CD4-positive, alpha-beta T cell treated with Interleukin-12 subunit alpha and Interleukin-12 subunit beta, for 1 hour (primary cell): Measurements from ENCODE around the gene VPS11.
"Not testable (repeated sequence)": the region's sequence is repeated elsewhere in the genome, so short reads cannot be mapped to it uniquely, and the experiment has no call there.

Experiments used
- DNase-seq: peaks from one replicate; pipeline ENCODE4 v3.0.0-alpha.2; 2020

VPS11 gene

DNA sequence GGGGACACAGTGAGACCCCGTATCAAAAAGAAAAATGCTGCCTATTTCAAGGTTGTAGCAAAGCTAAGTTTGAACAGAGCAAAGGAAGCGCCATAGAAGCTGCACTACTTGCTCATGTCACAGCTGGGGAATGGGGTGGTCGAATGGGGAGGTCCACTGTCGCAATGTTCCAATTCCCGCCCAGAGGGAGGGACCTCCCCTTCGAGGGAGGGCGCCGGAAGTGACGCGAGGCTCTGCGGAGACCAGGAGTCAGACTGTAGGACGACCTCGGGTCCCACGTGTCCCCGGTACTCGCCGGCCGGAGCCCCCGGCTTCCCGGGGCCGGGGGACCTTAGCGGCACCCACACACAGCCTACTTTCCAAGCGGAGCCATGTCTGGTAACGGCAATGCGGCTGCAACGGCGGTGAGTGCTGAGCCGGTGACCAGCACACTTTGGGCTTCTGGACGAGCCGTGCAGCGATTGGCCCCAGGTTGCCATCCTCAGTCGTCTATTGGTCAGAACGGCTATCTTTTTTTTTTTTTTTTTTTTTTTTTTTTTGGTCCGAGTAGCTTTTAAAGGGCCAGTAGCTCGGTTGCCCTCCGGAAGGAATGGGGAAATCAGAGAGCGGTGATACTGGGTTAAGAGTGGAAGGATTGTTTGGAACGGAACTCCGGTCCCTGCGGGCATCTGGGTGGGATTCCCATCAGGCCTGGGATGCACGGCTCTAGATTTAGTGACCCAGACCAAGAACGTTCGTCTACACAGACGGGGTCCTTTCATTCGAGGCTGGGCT, 17.2 kb downstream of the VPS11 start, which contains the start of gene HMBS:
Gene HMBS (plus strand): TSS at position 219 of the 774 bp plus-strand sequence. CDS start 153 bp downstream, at position 372.
- peak; percentile 93 for DNase-seq

DNA sequence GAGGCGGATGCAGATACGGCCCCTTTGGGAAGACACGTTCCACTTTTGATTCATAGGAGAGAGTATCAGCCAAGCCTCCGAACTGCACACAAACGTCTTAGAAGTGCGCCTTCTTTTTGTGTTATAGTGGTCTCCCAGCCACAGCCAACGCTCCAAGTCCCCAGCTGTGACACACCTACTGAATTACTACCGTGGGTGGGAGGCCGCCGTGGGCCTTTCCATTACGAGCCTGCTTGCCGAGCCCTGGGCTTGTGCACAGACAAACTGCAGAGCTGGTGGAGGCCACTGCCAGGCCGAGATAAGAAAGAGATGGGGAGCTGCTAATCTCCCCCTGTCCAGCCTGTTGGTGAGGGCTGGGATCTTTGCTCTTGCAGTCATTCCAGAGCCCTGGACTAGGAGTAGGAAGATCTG, 17.8 kb downstream of the VPS11 start:
- DNase-seq = no peak

DNA sequence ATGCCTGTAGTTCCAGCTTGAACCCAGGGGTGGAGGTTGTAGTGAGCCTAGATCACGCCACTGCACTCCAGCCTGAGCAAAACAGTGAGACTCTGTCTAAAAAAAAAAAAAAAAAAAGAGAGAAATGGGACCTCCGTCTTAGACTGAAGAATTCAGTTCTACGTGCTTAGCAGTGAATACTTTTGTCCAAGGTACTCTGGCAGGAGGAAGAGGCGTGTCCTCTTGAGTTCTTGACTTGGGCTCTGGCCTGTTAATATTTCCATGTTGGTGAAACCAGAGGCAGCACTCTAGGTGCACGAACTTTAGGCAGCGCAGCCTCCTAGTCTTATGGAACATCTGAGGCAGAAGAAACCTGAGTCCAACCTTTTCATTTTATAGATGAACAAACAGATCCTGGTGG, 19.5 kb downstream of the VPS11 start:
- no peak for DNase-seq

GRCh38 chr11:119087747-119088241, 20.2 kb downstream of the VPS11 start:
- no peak for DNase-seq

DNA sequence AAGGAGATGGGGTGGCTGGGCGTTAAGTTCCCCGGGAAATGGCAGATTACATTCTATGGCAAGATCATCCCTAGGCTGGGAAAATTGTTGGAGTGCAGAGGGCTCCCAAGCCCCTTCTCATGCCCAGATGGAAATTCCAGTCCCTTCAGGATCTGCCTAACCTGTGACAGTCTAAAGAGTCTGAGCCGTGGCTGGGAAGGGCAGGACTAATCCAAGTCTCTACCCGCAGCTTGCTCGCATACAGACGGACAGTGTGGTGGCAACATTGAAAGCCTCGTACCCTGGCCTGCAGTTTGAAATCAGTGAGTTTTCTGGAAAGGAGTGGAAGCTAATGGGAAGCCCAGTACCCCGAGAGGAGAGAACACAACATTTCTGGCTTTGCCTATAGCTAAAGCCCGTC, 20.8 kb downstream of the VPS11 start:
- DNase-seq = no peak

DNA sequence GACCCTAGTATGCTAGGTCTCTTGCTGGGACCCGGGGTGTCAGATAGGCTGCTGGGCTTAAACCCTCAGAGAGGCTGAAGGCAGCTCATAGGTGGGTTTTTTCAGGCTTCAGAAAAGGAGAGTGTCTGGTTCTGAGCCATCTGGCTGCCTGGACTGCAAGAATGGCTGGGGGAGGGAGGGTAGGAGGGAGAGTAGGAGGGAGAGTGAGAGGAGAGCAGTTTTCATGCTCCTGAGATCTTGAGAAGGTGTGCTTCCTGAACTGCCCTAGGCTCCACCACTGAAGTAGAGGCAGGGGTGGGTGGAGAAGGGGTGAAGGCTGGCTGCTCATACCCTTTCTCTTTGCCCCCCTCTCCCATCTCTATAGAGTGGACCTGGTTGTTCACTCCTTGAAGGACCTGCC, 21.7 kb downstream of the VPS11 start:
- DNase-seq = no peak

- DNase-seq = no peak
These were observed 23.6 kb downstream of the VPS11 start for GRCh38 chr11:119091178-119091577.

DNA sequence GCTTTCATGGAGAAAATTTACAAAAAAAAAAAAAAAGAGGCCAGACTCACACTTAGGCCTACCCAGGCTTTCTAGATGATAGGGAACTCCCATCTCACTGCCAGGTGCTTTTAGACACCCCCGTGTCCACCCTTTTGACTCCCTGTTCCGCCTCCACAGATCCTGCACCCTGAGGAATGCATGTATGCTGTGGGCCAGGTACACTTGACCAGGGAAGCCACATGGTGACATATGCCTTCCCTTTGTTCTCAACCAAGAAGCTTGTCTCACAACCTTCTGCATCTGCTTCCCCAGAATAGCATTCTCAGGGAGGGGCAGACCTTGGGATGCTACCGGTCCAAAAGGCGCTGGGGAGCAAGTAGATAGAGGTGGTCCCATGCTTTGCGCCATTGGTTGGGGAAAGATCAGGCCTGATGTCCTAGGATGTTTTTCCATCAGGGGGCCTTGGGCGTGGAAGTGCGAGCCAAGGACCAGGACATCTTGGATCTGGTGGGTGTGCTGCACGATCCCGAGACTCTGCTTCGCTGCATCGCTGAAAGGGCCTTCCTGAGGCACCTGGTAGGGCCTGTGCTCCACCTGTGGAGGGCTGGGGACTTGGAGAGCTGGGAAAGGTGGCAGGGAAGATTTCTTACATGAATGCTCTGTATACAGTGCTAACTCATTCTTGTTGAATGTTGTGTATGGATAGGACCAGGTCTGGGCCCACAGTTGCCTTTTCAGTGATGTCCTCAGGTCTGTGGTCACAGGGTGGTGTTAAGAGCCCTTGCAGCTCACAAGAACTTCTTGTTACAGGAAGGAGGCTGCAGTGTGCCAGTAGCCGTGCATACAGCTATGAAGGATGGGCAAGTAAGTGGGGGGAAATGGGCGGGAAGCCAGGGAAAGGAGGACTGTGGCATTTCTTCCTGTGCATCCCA, 24.6 kb downstream of the VPS11 start:
- DNase-seq = no peak

GRCh38 chr11:119092880-119093842, 25.5 kb downstream of the VPS11 start:
- no peak for DNase-seq

DNA sequence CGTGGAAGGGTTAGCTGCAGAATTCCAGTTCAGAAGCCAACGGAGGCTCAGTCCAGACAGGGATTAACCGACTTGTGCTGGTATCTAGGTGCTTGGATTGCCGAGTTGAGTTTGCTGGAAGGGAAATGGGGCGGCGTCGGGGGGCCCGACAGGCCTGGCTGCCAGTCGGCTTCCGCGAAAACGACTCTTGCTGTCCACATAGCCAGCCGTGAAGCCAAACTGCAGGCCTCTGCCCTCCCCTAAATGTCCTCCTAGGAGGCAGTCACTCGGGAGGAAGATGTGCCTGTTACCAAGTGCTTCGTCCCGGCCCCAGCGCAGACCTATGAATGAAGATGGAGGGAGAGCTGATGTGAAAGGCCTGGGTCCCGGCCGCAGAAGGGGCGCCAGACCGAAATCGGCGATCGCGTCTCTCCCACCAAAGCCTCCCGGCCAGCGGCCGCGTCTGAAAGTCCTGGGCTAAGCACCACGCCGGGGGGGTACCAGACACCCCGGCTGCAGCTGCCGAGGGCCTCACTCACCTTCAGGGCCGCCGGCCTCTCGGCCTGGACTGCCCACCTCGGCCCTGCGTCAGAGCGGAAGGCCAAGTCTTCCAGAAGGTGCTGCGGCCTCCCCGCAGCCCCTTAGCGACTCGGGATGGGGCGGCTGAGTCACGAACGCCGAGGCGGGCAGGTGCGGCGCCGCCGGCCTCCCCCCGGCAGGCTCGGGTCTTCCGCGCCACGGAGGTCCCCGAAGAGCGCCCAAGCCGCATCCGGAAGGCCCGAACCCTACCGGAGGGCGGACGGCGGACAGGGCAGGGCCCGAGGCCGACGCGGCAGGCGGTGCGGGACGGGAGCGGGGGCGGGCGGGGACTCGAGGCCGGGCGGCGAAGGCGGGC, 26.6 kb downstream of the VPS11 start:
- peak; percentile 47 for DNase-seq

DNA sequence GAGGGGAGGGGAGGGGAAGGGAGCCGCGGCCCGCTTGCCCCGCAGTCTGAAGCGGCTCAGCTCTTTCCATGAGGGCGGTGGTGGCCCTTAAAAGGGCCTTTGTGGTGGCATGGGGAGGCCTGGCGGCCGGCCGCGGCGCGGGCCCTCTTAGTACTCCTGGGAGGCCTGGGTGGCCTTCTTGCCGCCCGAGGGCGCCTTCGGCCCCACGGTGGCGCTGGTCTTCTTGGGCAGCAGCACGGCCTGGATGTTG, 27.1 kb downstream of the VPS11 start:
- peak; percentile 71 for DNase-seq

GRCh38 chr11:119095066-119095880, 27.7 kb downstream of the VPS11 start:
- peak; percentile 100 for DNase-seq

DNA sequence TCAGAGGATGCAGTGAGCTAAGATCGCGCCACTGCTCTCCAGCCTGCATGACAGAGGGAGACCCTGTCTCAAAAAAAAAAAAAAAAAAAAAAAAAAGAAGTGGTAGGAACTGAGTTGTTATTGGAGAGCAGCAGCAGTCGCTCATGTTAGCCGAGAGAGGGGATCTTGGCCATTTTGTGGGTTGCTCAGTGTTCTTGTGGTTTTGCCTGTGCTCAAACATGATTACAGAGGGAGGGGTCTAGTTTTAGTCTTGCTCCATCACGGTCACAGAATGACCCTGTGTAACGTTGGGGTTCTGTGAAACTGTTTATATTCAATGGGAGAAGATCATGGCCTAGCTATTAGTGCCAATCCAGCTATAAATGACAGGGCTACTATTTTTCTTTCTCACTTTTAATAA, 32.1 kb downstream of the VPS11 start:
- no peak for DNase-seq

GRCh38 chr11:119100246-119100970, 32.8 kb downstream of the VPS11 start:
- DNase-seq = peak; percentile 28

GRCh38 chr11:119100994-119101758, 33.6 kb downstream of the VPS11 start:
- no peak for DNase-seq

GRCh38 chr11:119101759-119102423, 34.3 kb downstream of the VPS11 start, which contains the start of gene DPAGT1:
Gene DPAGT1 (minus strand): TSS chr11:119101853. CDS start chr11:119101655, 198 bp downstream.
- DNase-seq = peak; percentile 87

DNA sequence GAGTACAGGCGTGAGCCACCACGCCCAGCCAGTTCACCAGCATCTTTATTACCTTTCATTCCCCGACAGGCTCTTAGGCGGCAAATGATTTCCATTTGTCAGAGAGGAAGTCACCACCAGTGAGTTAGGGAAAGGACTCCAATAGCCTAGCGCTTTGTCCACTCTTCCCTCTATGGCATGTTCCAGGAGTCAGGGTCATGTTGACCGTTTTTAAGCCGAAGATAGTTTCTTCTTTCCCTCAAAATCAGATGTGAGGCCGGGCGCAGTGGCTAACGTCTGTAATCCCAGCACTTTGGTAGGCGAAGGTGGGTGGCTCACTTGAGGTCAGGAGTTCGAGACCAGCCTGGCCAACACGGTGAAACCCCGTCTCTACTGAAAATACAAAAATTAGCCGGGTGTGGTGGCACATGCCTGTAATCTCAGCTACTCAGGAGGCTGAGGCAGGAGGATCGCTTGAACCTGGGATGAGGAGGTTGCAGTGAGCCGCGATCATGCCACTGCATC, 35.6 kb downstream of the VPS11 start:
- DNase-seq = not testable (repeated sequence)

- no peak for DNase-seq
These were observed 36.2 kb downstream of the VPS11 start for GRCh38 chr11:119103793-119104192.
